ENCODE results near the gene PTEN. TPM values are rescaled to one million over a fixed set of nuclear protein-coding genes. Genes with fewer than 3 reads are reported as not detected.

Gene PTEN
- total and polyA plus RNA-seq, 2 donors (not counting 3 experiments of a cell fraction or from before 2014, with no cell fraction given) = 8.0 to 76.9 TPM

DNA sequence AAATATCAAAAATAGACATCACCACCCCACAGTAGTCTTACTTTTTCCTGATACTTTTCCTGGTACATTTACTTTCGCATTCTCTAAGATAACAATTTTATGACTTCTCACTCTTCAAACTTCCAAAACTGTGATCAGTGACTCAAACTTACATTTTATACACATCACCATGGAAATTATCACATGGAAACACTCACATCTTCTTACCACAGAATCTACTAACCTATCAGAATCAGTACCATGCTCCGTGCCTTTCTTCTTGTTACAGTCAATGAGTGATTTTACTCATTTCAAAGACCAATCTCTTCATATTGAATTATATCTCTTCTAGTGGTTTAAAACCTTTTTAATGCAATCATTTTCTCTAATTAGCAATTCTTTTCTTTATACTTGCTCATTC is 120.3 kb downstream of the PTEN start:
- H3K4me3 ChIP-seq (replicated peaks in 1 of 3; ENCODE audit: insufficient read depth in 1 of 3, low read depth in 1 of 3, low read length in 3 of 3) = no peak overlapping the region
- no peaks in the 10 kb centered on the region for H3K36me3 ChIP-seq (ENCODE audit: control insufficient read depth in 2 of 2, extremely low read depth in 1 of 2, insufficient read depth in 2 of 2, low read length in 2 of 2)
- H2AFZ ChIP-seq (ENCODE audit: low read depth, low read length) = no peak overlapping the region
- dilution Hi-C loops (cut with MboI; ENCODE audit: extremely low pct_ligation_motif_present, low sequenced_read_pairs) = no loop called here
- H3K9me1 ChIP-seq (replicated peaks; ENCODE audit: control insufficient read depth, extremely low read depth, insufficient read depth, low read length) = no peaks in the 10 kb centered on the region
- H3K4me2 ChIP-seq (ENCODE audit: insufficient read depth, low read length) = no peak overlapping the region
- no peaks in the 10 kb centered on the region for H3K27me3 ChIP-seq (ENCODE audit: control insufficient read depth in 2 of 2, insufficient read depth in 2 of 2, low read length in 2 of 2)
- TF ChIP-seq POLR2A (IDR thresholded peaks at IDR 0.05; ENCODE audit: low read depth, low read length) = no peak
- no peak for TF ChIP-seq FOS (IDR thresholded peaks at IDR 0.05; ENCODE audit: borderline replicate concordance, insufficient read depth, low read length)
- no peak for TF ChIP-seq GATA2 (IDR thresholded peaks at IDR 0.05; ENCODE audit: insufficient read depth, insufficient read length, low read depth, low read length)
- TF ChIP-seq EZH2 (IDR thresholded peaks at IDR 0.05; ENCODE audit: borderline replicate concordance, low read depth, low read length, severe bottlenecking) = no peak
- no peak for TF ChIP-seq MYC (IDR thresholded peaks at IDR 0.05; ENCODE audit: low read depth, low read length)
- TF ChIP-seq POLR2AphosphoS5 (IDR thresholded peaks at IDR 0.05; ENCODE audit: insufficient read depth, low read depth, low read length) = no peak
- TF ChIP-seq, protein P1, sequence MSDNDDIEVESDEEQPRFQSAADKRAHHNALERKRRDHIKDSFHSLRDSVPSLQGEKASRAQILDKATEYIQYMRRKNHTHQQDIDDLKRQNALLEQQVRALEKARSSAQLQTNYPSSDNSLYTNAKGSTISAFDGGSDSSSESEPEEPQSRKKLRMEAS (IDR thresholded peaks at IDR 0.05; ENCODE audit: insufficient read depth, insufficient read length) = no peak
- TF ChIP-seq, protein P2, sequence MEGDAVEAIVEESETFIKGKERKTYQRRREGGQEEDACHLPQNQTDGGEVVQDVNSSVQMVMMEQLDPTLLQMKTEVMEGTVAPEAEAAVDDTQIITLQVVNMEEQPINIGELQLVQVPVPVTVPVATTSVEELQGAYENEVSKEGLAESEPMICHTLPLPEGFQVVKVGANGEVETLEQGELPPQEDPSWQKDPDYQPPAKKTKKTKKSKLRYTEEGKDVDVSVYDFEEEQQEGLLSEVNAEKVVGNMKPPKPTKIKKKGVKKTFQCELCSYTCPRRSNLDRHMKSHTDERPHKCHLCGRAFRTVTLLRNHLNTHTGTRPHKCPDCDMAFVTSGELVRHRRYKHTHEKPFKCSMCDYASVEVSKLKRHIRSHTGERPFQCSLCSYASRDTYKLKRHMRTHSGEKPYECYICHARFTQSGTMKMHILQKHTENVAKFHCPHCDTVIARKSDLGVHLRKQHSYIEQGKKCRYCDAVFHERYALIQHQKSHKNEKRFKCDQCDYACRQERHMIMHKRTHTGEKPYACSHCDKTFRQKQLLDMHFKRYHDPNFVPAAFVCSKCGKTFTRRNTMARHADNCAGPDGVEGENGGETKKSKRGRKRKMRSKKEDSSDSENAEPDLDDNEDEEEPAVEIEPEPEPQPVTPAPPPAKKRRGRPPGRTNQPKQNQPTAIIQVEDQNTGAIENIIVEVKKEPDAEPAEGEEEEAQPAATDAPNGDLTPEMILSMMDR (IDR thresholded peaks at IDR 0.05; ENCODE audit: extremely low read depth in 1 of 2, insufficient read depth in 1 of 2, low read depth in 1 of 2, low read length in 2 of 2) = no peak
- TF ChIP-seq JUN (IDR thresholded peaks at IDR 0.05; ENCODE audit: borderline replicate concordance, insufficient read depth, insufficient read length, low read depth) = no peak
- POLR2A ChIA-PET = no interaction called here
- H4K20me1 ChIP-seq (replicated peaks; ENCODE audit: control insufficient read depth, extremely low read depth, insufficient read depth, low read length) = no peaks in the 10 kb centered on the region
- no peak overlapping the region for H3K9ac ChIP-seq (replicated peaks; ENCODE audit: extremely low read depth, insufficient read depth, low read length)
- no TSS peak for BruUV-seq (replicated peaks)
- CTCF ChIA-PET = no interaction called here
- no peaks in the 10 kb centered on the region for H3K9me3 ChIP-seq (replicated peaks; ENCODE audit: control insufficient read depth, insufficient read depth, low read length)
- intact Hi-C loops (cut with micrococcal nuclease) = no loop called here
- H3K79me2 ChIP-seq (ENCODE audit: control insufficient read depth, insufficient read depth, low read length) = no peaks in the 10 kb centered on the region
- no peak overlapping the region for H3K27ac ChIP-seq (ENCODE audit: insufficient read depth, low read depth, low read length)
- DNase-seq (ENCODE audit: low read depth, low spot score) (no peak), FAIRE-seq (no peak)
- no peaks in the 10 kb centered on the region for H3K4me1 ChIP-seq (ENCODE audit: control insufficient read depth, extremely low read depth, insufficient read depth, low read length)
